NCI-H2171 (cell line): ENCODE data around the gene DOK3.
A peak's percentile ranks its signal among the peaks of the same experiment; 100 is the strongest.
"Not testable (repeated sequence)": the region's sequence is repeated elsewhere in the genome, so short reads cannot be mapped to it uniquely, and the experiment has no call there.

ENCODE experiments used
- DNase-seq: peaks from one replicate; lab custom pipeline; 2025; lab: John Stamatoyannopoulos, UW

Gene DOK3

GRCh38 chr5:177534433-177534832 lies 24.8 kb upstream of the DOK3 start:
- DNase-seq = not testable (repeated sequence)

- no peak for DNase-seq
These were observed 21.7 kb upstream of the DOK3 start for GRCh38 chr5:177531209-177531940.

DNA sequence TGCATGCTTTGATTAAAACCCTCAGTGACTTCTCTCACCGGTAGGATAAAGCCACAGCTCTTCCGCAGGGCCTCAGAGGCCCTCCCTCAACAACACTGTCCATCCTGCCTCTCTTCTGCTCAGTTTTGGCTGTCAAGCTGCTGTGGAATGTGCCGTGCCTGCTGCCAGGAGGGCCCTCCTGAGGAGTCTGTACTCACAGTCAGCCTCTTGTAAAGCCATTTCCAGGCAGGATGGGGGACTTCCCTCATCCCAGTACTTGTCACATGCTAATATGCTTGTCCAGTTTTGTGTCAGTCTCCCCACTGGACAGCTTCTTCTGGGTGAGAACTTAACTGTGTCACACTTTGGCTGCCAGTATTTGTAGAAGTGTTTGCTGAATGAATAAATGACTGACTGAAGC lies 21.0 kb upstream of the DOK3 start:
- no peak for DNase-seq

- no peak for DNase-seq
These were observed 19.9 kb upstream of the DOK3 start for GRCh38 chr5:177529247-177530203.

- DNase-seq = no peak
These were observed 19.0 kb upstream of the DOK3 start for GRCh38 chr5:177528631-177529030.

GRCh38 chr5:177527595-177527994 lies 18.0 kb upstream of the DOK3 start:
- no peak for DNase-seq

- no peak for DNase-seq
These were observed 17.2 kb upstream of the DOK3 start for GRCh38 chr5:177526791-177527190.

GRCh38 chr5:177526191-177526590 lies 16.6 kb upstream of the DOK3 start:
- no peak for DNase-seq

GRCh38 chr5:177524941-177525655 lies 15.5 kb upstream of the DOK3 start:
- DNase-seq = no peak

DNA sequence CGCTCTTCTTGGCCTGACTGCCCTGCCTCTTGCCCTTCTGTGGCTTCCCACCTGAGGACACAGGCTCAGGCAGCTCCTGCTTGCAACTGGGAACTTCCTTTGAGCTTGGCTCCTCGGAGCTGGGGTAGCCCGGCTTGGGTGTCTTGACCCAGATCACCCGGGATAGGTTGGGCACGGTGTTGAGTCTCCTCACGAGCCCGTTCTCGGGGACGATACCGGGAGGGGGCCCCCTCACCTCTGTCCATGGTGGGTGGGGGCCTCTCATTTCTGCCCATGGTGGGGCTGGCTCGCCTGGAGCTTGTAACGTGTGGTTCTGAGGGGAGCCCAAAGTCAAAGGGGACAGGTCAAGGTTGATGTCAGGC lies 14.9 kb upstream of the DOK3 start:
- DNase-seq = no peak

GRCh38 chr5:177523711-177524538 lies 14.3 kb upstream of the DOK3 start:
- DNase-seq = no peak

GRCh38 chr5:177520916-177521513 lies 11.4 kb upstream of the DOK3 start:
- no peak for DNase-seq

- DNase-seq = no peak
These were observed 10.6 kb upstream of the DOK3 start for GRCh38 chr5:177520271-177520670.

- DNase-seq = no peak
These were observed 10.0 kb upstream of the DOK3 start for GRCh38 chr5:177519463-177520235.

DNA sequence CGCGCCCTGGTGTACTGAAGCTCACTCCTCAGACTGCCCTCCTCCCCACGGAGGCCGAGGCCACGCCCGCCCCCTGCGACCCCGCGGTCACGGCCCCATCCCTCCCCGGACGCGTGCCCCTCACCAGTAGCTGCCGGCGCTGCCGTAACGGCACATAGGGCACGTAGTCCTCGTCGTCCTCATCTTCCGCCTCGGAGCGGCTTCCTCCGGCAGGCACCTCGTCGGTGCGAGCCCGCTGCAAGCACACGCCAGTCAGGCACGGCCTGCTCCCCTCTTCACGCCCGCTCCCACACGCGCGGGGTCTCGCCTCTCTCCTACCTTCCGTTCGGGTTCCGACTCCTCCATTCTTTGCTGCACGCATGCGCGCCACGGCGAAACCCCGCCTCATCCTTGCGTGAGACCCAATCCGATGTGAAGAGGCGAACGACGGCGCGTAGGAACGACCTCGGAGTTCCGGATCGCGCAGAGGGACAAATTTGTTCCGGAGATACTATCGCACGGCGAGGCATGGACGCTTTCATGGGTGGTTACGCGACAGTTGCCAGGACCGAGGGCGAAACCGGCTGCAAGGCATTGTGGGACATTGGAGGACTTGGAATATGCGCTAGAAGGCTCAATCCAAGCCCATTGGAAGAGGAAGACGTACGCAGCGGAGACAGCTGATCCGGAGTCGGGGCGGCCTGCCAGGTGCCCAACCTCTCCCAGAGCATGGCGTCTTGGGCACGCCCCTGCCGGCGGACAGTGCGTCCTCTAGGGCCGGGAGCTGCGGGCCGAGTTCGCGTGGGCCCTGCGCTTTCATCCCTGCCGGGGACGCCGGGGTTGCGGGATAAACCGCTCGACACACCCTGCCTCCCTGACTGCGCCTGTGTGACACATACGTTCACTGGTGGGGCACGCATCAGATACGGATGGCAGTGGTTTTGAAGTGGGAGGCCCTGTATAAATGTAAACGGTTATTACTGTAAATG lies 7.3 kb upstream of the DOK3 start, which contains the start of gene DDX41:
TSS of gene DDX41 (minus strand) at position 361 of the 968 bp plus-strand sequence. CDS start at position 345, 16 bp downstream.
- DNase-seq = peak; percentile 89

GRCh38 chr5:177515580-177515979 lies 6.0 kb upstream of the DOK3 start:
- DNase-seq = no peak

GRCh38 chr5:177514541-177514940 lies 4.9 kb upstream of the DOK3 start:
- DNase-seq = no peak

- no peak for DNase-seq
These were observed 3.9 kb upstream of the DOK3 start for GRCh38 chr5:177513500-177513899.

DNA sequence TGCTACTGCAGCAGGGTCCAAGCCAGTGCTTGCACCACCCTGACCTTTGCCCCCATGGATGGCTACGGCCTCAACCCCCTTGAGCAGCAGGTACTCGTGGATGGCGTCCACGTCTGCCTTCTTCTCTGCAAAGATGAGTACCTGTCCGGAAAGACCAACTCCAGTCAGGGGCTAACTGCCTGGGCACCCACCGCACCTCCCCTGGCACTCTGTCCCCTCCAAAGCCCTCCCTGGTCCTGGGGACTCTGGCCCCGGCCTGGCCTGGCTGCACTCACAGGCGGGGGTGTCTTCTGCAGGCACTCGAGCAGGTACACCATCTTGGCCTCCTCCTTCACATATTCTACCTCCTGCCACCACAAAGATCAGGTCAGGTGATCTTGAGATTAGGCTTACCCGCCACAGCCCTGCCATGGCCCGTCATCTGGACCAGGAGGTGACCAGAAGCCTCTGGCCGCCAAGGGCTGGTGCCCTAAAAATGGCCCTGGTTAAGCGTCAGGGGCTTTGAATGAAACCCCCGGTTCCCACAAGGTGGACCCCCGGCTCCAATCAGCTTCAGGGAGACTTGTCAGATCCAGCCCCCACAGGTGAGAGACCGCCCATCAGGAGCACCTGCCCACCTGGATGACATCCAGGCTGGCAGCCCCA lies 3.2 kb upstream of the DOK3 start:
- DNase-seq = no peak
